CD4-positive, alpha-beta T cell treated with Interleukin-2 at 100 ng/mL for 4 hours (primary cell): Measurements from ENCODE around the gene UBE4A.
A peak's percentile ranks its signal among the peaks of the same experiment; 100 is the strongest.

Experiments used
- DNase-seq: peaks from one replicate; pipeline ENCODE4 v3.0.0-alpha.2; 2020; ENCODE audit warnings: low spot score

UBE4A gene

DNA sequence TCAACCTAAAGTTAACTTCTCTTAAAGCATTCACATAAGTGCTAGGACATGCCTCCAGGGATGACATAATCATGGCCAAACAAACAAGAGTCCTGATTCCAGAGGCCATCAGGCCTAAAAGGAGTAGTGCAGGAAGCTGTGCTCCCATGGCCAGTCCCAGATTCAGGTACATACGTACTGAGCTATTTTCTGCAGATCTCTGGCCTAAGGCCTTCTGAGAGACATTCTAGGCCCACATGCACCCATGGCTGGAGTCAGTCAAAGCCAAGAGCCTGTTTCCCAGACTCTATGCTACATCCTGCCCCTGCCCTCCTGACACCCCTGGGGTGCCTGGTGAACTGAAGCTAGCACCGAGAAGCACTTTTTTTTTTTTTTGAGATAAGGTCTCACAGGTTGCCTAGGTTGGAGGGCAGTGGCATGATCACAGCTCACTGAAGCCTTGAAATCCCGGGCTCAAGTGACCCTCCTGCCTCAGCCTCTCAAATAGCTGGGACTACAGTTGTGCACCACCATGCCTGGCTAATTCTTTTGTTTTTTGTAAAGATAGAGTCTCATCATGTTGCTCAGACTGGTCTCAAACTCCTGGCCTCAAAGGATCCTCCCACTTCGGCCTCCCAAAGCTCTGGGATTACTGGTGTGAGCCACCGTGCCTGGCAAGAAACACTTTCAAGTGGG, 17.4 kb upstream of the UBE4A start:
- DNase-seq, result no peak

- peak; percentile 82 for DNase-seq
Observed at GRCh38 chr11:118342503-118343161, 16.8 kb upstream of the UBE4A start, which contains the start of gene CD3D. TSS of gene CD3D (minus strand) at chr11:118342705. CDS start at chr11:118342607, 98 bp downstream.

DNA sequence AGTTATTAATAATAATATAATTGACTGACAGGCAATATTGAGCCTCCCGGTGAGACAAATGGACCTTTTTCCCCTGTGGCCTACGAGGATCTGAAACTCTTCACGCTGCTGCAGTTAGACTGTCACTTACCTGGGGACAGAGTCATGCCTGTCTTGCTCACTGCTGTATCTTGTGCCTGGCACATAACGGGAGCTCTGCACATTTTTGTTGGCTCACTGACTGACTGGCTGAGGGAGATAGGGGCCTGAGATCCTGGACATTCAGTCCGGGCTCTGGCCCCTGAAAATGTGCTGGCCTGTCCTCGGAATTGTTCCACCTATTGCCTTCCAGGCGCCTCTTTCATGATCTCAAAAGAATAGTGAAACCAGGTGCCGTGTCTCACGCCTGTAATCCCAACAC, 16.2 kb upstream of the UBE4A start:
- DNase-seq, result no peak

GRCh38 chr11:118343981-118344515, 15.4 kb upstream of the UBE4A start, which contains the start of gene CD3G:
TSS of gene CD3G (plus strand) at chr11:118344344. CDS start at chr11:118344424, 80 bp downstream.
- peak; percentile 80 for DNase-seq

- no peak for DNase-seq
Observed at GRCh38 chr11:118349475-118349874, 9.9 kb upstream of the UBE4A start.

- peak; percentile 74 for DNase-seq
Observed at GRCh38 chr11:118353084-118353710, 6.2 kb upstream of the UBE4A start.

- DNase-seq, result no peak
Observed at GRCh38 chr11:118358071-118358470, 1.3 kb upstream of the UBE4A start.

DNA sequence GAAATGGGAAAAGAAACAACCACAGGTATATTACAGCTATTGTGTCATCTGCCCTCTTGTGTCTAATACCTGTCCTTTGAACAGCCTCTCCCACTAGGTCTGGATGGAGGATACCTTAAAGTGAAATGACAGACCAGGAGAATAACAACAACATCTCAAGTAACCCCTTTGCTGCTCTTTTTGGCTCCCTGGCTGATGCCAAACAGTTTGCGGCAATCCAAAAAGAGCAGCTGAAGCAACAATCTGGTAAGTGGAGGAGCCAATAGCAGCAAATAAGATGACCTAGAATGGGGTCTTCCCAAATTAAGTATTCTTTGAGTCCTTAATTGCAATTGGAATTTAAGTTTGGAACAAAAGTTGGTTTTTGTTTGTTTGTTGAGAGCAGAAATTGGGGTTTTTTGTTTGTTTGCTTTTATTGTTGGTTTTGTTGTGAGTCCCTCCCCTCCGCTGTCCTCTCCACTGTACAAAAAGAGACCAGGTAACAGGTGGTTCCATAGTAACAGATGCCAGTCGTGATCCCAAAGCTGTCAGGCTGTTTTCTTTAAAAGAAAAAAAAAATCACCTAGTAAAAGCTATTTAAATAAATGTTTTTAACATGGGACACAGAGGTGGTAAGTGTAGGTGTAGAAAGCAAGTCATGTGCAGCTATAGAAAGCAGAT, 5.7 kb downstream of the UBE4A start:
- no peak for DNase-seq

- no peak for DNase-seq
Observed at GRCh38 chr11:118366287-118366686, 6.9 kb downstream of the UBE4A start.

DNA sequence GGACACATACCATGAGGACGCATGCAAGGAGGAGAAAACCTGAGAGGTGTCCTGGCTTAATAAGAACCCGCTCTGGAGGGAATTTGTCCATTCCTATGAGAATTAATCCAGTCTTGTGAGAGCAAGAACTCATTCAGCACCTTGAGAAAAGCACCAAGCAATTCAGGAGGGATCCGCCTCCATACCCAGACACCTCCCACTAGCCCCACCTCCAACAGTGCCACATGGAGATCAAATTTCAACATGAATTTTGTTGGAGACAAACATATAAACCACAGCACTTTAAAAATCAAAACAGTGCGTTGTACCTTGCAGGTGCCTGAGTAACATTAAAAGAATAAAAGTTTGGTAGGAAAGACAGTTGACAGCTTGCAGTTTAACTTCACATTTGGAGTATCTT, 11.4 kb downstream of the UBE4A start:
- no peak for DNase-seq

DNA sequence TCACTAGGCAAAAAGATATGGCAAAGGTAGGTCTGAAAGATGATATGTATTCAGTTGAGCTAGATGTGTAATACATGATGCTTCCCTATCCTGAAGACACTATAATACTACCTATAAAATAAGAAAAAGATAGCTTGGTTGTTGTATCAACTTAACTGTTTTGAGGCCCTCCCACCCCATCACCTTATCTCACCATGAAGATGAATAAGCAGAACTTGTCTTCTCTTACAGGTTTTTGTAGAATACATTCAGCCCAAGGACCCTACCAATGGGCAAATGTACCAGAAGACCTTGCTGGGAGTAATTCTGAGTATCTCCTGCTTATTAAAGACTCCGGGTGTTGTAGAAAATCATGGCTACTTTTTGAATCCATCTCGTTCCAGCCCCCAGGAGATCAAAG, 13.9 kb downstream of the UBE4A start:
- DNase-seq, result no peak

GRCh38 chr11:118373871-118374270, 14.5 kb downstream of the UBE4A start:
- DNase-seq, result no peak

GRCh38 chr11:118374729-118375128, 15.3 kb downstream of the UBE4A start:
- no peak for DNase-seq

DNA sequence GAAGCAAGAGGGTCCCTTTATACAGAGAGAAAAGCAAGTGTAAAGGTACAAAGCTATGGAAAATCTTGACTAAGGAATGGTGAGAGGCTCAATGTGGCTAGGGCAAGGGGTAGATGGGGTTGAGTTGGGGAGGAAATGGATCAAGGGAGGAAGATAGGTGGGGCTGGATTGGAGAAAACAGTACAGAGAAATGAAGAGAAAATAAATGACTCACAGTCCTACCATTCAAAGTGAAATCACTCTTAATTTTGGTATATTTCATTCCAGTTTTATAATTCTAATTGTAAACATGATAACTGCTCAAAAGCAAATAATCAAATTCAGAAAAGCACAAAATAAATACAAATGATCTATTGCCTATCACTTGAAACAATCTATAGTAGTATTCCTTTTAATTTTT, 16.6 kb downstream of the UBE4A start:
- no peak for DNase-seq

GRCh38 chr11:118379497-118379896, 20.1 kb downstream of the UBE4A start:
- DNase-seq, result no peak

GRCh38 chr11:118380571-118380970, 21.2 kb downstream of the UBE4A start:
- no peak for DNase-seq

- DNase-seq, result no peak
Observed at GRCh38 chr11:118382954-118383353, 23.6 kb downstream of the UBE4A start.

DNA sequence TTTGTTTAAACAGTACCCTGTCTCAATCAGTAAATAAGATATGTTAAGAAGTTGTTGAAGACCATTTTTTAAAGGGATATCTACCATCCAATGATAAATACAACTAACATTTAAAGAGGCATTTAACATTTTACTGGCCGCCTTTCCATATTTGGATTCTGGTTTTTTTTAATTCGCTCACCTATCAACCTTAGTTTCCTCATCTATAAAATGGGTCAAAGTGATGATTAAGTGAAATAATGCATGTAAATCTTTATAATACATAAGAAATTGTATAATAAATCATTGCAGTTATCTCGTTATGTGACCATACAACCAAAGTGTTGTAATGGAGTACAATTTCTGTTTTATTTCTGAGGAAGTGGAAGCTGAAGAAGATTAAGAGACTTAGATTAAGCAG, 24.3 kb downstream of the UBE4A start:
- no peak for DNase-seq

GRCh38 chr11:118396097-118396501, 36.7 kb downstream of the UBE4A start:
- peak; percentile 31 for DNase-seq

- no peak for DNase-seq
Observed at GRCh38 chr11:118397448-118397847, 38.0 kb downstream of the UBE4A start.

DNA sequence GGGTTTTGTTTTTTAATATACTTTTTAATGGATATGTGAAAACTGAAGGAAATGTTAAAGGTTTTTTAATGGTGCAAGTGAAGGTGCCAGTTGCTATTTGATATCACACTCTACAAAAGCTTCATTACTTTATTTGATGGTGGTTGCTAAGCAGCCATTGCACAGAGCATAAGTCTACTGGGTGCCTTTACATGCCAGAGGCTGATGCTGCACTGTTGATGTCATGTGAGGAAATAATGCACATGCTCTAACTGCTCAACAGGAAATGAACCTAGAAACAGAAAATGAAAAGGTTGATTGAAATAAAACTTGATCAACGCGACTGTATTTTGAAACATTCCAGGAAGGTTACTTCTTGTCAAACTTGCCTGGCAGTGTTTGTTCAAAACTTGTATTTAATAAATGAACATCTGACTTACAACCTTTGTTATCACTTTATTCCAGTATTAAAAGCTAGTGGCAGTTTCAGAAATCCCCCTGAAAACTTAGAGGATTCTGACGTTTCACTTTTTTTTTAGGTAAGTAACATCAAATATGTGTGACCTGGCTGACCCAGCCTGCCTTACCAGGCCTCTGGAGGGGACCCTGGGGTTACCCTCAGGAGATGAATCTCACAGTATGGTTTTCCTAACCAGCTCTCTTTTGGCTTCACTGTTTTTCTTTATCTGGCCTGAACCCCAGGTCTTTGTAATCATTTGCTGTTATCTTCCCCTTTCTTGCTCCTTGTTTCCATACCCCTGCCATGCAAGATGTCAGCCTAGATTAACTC, 39.6 kb downstream of the UBE4A start:
- DNase-seq, result peak; percentile 84
